HUES64 (cell line): ENCODE measurements around the gene SLC8A1.
"Not testable (repeated sequence)": the region's sequence is repeated elsewhere in the genome, so short reads cannot be mapped to it uniquely, and the experiment has no call there.

ENCODE experiments used
- H3K27ac ChIP-seq: 2 replicates; pipeline ENCODE4 v1.7.0; 2013; ENCODE audit warnings: low read depth, low read length, inconsistent platforms
- H3K27me3 ChIP-seq: 2 replicates; pipeline ENCODE4 v1.6.1; 2013; ENCODE audit warnings: mild to moderate bottlenecking, low read length; ENCODE audit not compliant: insufficient read depth
- H3K36me3 ChIP-seq: 2 replicates; pipeline ENCODE4 v1.6.1; 2013; ENCODE audit warnings: mild to moderate bottlenecking, low read length; ENCODE audit not compliant: insufficient read depth
- H3K4me1 ChIP-seq: 2 replicates; pipeline ENCODE4 v1.6.1; 2013; ENCODE audit warnings: mild to moderate bottlenecking, low read length, moderate library complexity; ENCODE audit not compliant: insufficient read depth
- H3K4me3 ChIP-seq: 2 replicates; pipeline ENCODE4 v1.5.1; 2013; ENCODE audit warnings: mild to moderate bottlenecking, low read length, moderate library complexity
- H3K9ac ChIP-seq: 2 replicates; pipeline ENCODE4 v1.6.1; 2013; ENCODE audit warnings: mild to moderate bottlenecking, low read depth, low read length
- H3K9me3 ChIP-seq: 2 replicates; pipeline ENCODE4 v1.6.1; 2013; ENCODE audit warnings: low read depth, low read length; ENCODE audit not compliant: insufficient read depth
- WGBS: fragments of 150-250, 120-280 bp; methylation state at CpG from one replicate; pipeline ENCODE4 v1.1.7; 2013; ENCODE audit warnings: missing lambda C conversion rate; 5-methylcytosine and 5-hydroxymethylcytosine counted together

Gene SLC8A1

GRCh38 chr2:40090044-40090443, 361.8 kb downstream of the SLC8A1 start:
- Histone ChIP-seq H3K36me3 (no peaks in the 10 kb centered on the region), H3K27me3 (no peaks in the 10 kb centered on the region), H3K4me3 (no peak overlapping the region), H3K9ac (no peak overlapping the region), H3K27ac (no peak overlapping the region), H3K9me3 (no peaks in the 10 kb centered on the region), H3K4me1 (peaks cover 4% of the 10 kb centered on the region; the same call in 1 of the 2 replicates)
- WGBS: 96% methylated on average over 3 of the region's 3 CpGs

- Histone ChIP-seq H3K4me3 (no peak overlapping the region), H3K9me3 (no peaks in the 10 kb centered on the region), H3K4me1 (no peaks in the 10 kb centered on the region), H3K27me3 (no peaks in the 10 kb centered on the region), H3K36me3 (no peaks in the 10 kb centered on the region), H3K9ac (no peak overlapping the region), H3K27ac (no peak overlapping the region)
- WGBS: 93% methylated on average over 7 of the region's 7 CpGs
Observed at GRCh38 chr2:40087927-40088326, 364.0 kb downstream of the SLC8A1 start.

DNA sequence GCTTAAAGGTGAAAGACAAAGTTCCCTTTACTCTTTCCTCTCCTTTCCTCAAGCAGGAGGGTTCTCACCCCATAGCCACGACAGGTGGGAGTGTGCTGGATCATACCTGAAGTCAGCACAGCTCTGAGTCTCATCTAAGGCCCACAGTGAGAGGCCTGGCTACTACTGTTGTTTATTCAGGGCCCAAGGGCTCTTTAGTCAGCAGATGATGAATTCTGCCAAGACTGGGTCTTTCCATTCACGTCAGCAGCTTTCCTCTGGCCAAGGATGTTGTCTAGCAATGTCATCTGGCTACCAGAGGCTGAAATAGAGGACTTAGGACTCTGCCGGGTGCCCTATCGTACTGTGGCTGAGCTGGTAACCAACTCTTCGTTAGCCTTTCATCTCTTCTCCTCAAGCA, 364.5 kb downstream of the SLC8A1 start:
- Histone ChIP-seq H3K36me3 (no peaks in the 10 kb centered on the region), H3K9ac (no peak overlapping the region), H3K27ac (no peak overlapping the region), H3K27me3 (no peaks in the 10 kb centered on the region), H3K4me1 (no peaks in the 10 kb centered on the region), H3K9me3 (no peaks in the 10 kb centered on the region), H3K4me3 (no peak overlapping the region)
- WGBS: 94% methylated on average over 5 of the region's 5 CpGs

DNA sequence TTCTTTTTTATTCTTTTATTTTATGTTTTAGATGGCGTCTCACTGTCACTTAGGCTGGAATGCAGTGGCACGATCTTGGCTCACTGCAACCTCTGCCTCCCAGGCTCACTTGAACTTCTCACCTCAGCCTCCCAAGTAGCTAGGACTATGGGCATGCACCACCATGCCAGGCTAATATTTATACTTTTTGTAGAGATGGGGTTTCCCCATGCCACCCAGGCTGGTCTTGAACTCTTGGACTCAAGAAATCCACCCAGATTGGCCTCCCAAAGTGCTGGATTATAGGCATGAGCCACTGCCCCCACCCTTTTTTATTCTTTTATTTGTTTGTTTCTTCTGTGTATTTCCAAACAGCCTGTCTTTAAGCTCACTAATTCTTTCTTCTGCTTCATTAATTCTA, 366.1 kb downstream of the SLC8A1 start:
- WGBS: 98% methylated on average over 2 of the region's 2 CpGs
- Histone ChIP-seq H3K4me1 (no peaks in the 10 kb centered on the region), H3K27ac (no peak overlapping the region), H3K27me3 (no peaks in the 10 kb centered on the region), H3K4me3 (no peak overlapping the region), H3K9me3 (no peaks in the 10 kb centered on the region), H3K36me3 (no peaks in the 10 kb centered on the region), H3K9ac (no peak overlapping the region)

- H3K9me3 ChIP-seq, H3K4me3 ChIP-seq, H3K36me3 ChIP-seq, H3K4me1 ChIP-seq, H3K27me3 ChIP-seq, H3K27ac ChIP-seq, H3K9ac ChIP-seq: not testable (repeated sequence)
Observed at GRCh38 chr2:40073336-40073735, 378.6 kb downstream of the SLC8A1 start.

DNA sequence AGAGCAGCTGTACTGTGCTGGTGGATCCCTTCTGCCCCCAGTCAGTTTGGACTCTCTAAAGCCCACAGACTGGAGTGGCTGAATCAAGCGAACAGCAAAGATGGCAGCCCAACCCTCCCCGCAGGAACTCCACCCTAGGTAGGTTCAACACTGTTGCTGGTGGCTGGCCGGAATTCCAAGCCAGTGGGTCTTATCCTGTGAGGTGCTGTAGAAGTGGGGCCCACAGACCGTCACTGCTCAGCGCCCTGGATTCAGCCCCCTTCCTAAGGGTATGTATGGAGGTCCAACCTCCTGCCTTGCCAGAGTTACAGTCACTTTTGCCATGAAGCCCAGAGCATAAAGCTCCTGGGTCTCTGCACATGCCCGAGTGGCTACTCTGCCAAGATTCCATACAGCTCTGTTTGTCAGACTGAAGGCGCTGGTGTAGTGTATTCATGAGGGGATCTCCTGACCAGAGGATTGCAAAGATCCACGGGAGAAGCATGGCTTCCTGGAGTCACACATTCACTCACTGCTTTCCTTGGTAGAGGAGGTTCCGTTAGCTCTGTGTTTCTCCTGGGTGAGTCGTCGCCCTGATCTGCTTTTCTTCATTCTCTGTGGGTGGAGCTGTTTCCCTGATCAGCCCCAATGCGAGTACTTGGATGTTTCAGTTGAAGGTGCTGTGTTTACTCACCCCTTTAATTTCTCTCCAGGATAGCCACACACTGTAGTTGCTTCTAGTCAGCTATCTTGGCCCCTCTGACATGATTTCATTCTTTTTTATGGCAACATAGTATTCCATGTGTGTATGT, 379.3 kb downstream of the SLC8A1 start:
- H3K36me3 ChIP-seq: no peaks in the 10 kb centered on the region
- H3K9me3 ChIP-seq: no peaks in the 10 kb centered on the region
- WGBS: 97% methylated on average over 12 of the region's 12 CpGs
- no peak overlapping the region for H3K9ac ChIP-seq
- H3K27ac ChIP-seq: no peak overlapping the region
- H3K4me3 ChIP-seq: no peak overlapping the region
- no peaks in the 10 kb centered on the region for H3K27me3 ChIP-seq
- no peaks in the 10 kb centered on the region for H3K4me1 ChIP-seq

GRCh38 chr2:40062381-40062780, 389.5 kb downstream of the SLC8A1 start:
- H3K36me3 ChIP-seq: no peaks in the 10 kb centered on the region
- H3K27me3 ChIP-seq: no peaks in the 10 kb centered on the region
- no peak overlapping the region for H3K9ac ChIP-seq
- WGBS: 93% methylated on average over 1 of the region's 1 CpG
- H3K27ac ChIP-seq: no peak overlapping the region
- no peak overlapping the region for H3K4me3 ChIP-seq
- no peaks in the 10 kb centered on the region for H3K4me1 ChIP-seq
- 0 out of 2 replicates have a peak, but pooled peaks cover 6% of the 10 kb centered on the region for H3K9me3 ChIP-seq

DNA sequence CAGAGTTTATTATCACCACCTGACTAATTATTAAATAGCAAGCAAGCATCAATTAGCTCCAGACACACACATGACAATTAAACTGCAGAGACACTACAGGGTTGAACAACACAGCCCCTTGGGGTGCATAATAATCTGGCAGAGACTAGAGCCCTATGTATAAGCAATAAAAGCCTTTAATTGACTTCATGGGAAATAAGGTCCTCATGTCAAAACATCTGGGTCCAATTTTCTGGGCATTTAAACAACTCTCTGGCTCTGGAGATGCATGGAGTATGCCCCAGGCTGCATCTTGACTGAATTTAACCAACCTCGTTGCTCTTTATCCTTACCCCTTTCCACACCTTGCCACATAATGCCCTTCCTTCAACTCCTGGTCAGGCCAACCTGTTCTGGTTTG, 402.1 kb downstream of the SLC8A1 start:
- Histone ChIP-seq H3K27me3 (no peaks in the 10 kb centered on the region), H3K27ac (no peak overlapping the region), H3K9me3 (no peaks in the 10 kb centered on the region), H3K36me3 (no peaks in the 10 kb centered on the region), H3K4me3 (no peak overlapping the region), H3K9ac (no peak overlapping the region), H3K4me1 (no peaks in the 10 kb centered on the region)
- 86% methylated on average over 1 of the region's 1 CpG for WGBS

GRCh38 chr2:40048506-40048905, 403.4 kb downstream of the SLC8A1 start:
- WGBS: 93% methylated on average over 1 of the region's 1 CpG
- Histone ChIP-seq H3K36me3 (no peaks in the 10 kb centered on the region), H3K9ac (no peak overlapping the region), H3K27me3 (no peaks in the 10 kb centered on the region), H3K27ac (no peak overlapping the region), H3K4me3 (no peak overlapping the region), H3K4me1 (no peaks in the 10 kb centered on the region), H3K9me3 (no peaks in the 10 kb centered on the region)

DNA sequence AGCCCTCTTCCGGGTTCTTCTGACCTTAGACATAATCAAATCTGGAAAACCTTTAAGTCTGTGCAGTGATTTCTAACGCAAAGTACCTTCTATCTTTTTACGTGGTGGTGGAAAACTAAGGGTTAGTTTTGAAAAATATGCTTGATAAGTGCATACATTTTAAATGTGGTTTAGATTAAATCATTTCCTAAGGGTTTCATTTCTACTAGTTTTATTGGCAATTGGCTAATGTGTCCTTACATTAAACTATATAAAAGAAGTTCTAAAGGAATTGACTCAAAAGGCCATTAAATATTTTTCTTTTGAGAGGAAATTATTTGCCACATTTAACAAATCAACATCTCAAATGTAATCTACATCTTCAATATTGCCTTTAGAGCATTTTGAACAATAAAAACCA, 404.5 kb downstream of the SLC8A1 start:
- H3K9ac ChIP-seq: no peak overlapping the region
- no peak overlapping the region for H3K4me3 ChIP-seq
- no peak overlapping the region for H3K27ac ChIP-seq
- H3K9me3 ChIP-seq: no peaks in the 10 kb centered on the region
- H3K27me3 ChIP-seq: no peaks in the 10 kb centered on the region
- H3K36me3 ChIP-seq: no peaks in the 10 kb centered on the region
- 95% methylated on average over 3 of the region's 3 CpGs for WGBS
- no peaks in the 10 kb centered on the region for H3K4me1 ChIP-seq
